RWPE2 (cell line): ENCODE data around the gene ACP2.
A peak's percentile ranks its signal among the peaks of the same experiment; 100 is the strongest.
"Not testable (repeated sequence)": the region's sequence is repeated elsewhere in the genome, so short reads cannot be mapped to it uniquely, and the experiment has no call there.

ENCODE experiments used
- ATAC-seq: fragments of 200-7000 bp; cut with Tn5 transposase; 3 replicates; pipeline ENCODE4 v1.9.1; 2021; ENCODE audit warnings: low read depth
- DNase-seq: peaks from one replicate; pipeline ENCODE4 v3.0.0-alpha.2; 2020; ENCODE audit warnings: low spot score
- H3K27ac ChIP-seq: fragments of 450-650 bp; 2 replicates; pipeline ENCODE4 v1.5.1; 2017; ENCODE audit warnings: mild to moderate bottlenecking; ENCODE audit not compliant: poor library complexity, severe bottlenecking
- H3K27me3 ChIP-seq: fragments of 250-450 bp; sonication (Bioruptor Pico); 2 replicates; pipeline ENCODE4 v1.5.1; 2021; ENCODE audit warnings: mild to moderate bottlenecking, moderate library complexity; ENCODE audit not compliant: insufficient read depth, poor library complexity, severe bottlenecking
- H3K36me3 ChIP-seq: fragments of 250-450 bp; sonication (Bioruptor Pico); 2 replicates; pipeline ENCODE4 v1.5.1; 2020; ENCODE audit warnings: low read depth, mild to moderate bottlenecking, moderate library complexity
- H3K4me1 ChIP-seq: fragments of 250-450 bp; sonication (Bioruptor Pico); 2 replicates; pipeline ENCODE4 v1.5.1; 2021; ENCODE audit warnings: mild to moderate bottlenecking, moderate library complexity; ENCODE audit not compliant: insufficient read depth, poor library complexity, severe bottlenecking
- H3K4me3 ChIP-seq: fragments of 250-450 bp; sonication (Bioruptor Pico); 2 replicates; pipeline ENCODE4 v1.5.1; 2021; ENCODE audit warnings: mild to moderate bottlenecking, moderate library complexity; ENCODE audit not compliant: severe bottlenecking
- H3K9me3 ChIP-seq: fragments of 250-450 bp; sonication (Bioruptor Pico); 2 replicates; pipeline ENCODE4 v1.5.1; 2021; ENCODE audit warnings: mild to moderate bottlenecking, moderate library complexity; ENCODE audit not compliant: severe bottlenecking
- TF ChIP-seq, protein P1 (sequence below): fragments of 450-650 bp; IDR thresholded peaks from one replicate; pipeline ENCODE4 v1.5.1; 2017; ENCODE audit warnings: mild to moderate bottlenecking, moderate library complexity; ENCODE audit not compliant: poor library complexity, severe bottlenecking

The ACP2 gene

DNA sequence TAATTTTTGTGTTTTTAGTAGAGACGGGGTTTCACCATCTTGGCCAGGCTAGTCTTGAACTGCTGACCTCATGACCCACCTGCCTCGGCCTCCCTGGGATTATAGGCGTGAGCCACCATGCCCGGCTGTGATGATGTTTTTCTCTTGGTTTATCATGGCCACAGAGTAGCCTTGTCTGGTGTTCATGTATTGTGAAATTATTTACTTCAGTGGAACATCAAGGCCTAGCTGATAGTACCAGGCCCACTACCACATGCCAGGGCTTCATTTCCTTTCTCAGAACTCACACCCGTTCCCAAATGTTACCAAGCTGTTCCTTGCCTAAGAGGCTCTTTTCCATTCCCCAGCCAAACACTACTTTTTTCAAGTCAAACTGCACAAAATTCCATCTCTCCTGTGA lies 40.0 kb downstream of the ACP2 start:
- Histone ChIP-seq H3K9me3 (no peaks in the 10 kb centered on the region), H3K36me3 (no peaks in the 10 kb centered on the region), H3K4me3 (no peak overlapping the region), H3K27me3 (no peaks in the 10 kb centered on the region), H3K27ac (no peak overlapping the region), H3K4me1 (peaks cover 17% of the 10 kb centered on the region)
- DNase-seq (no peak), ATAC-seq (no peak)
- TF ChIP-seq, protein P1, sequence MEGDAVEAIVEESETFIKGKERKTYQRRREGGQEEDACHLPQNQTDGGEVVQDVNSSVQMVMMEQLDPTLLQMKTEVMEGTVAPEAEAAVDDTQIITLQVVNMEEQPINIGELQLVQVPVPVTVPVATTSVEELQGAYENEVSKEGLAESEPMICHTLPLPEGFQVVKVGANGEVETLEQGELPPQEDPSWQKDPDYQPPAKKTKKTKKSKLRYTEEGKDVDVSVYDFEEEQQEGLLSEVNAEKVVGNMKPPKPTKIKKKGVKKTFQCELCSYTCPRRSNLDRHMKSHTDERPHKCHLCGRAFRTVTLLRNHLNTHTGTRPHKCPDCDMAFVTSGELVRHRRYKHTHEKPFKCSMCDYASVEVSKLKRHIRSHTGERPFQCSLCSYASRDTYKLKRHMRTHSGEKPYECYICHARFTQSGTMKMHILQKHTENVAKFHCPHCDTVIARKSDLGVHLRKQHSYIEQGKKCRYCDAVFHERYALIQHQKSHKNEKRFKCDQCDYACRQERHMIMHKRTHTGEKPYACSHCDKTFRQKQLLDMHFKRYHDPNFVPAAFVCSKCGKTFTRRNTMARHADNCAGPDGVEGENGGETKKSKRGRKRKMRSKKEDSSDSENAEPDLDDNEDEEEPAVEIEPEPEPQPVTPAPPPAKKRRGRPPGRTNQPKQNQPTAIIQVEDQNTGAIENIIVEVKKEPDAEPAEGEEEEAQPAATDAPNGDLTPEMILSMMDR, result no peak

DNA sequence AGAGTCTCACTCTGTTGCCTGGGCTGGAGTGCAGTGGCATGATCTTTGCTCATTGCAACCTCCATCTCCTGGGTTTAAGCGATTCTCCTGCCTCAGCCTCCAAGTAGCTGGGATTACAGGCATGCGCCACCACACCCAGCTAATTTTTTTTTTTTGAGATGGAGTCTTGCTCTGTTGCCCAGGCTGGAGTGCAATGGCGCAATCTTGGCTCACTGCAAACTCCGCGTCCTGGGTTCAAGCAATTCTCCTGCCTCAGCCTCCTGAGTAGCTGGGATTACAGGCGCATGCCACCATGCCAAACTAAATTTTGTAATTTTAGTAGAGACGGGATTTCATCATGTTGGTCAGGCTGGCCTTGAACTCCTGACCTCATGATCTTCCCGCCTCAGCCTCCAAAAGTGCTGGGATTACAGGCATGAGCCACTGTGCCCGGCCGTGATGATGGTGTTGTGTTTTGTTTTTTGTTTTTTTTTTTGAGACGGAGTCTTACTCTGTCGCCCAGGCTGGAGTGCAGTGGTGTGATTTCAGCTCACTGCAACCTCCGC lies 40.5 kb downstream of the ACP2 start:
- not testable (repeated sequence) for H3K27ac ChIP-seq, H3K27me3 ChIP-seq, H3K4me3 ChIP-seq, ATAC-seq, H3K36me3 ChIP-seq, H3K9me3 ChIP-seq, DNase-seq
- peaks cover 17% of the 10 kb centered on the region for H3K4me1 ChIP-seq

DNA sequence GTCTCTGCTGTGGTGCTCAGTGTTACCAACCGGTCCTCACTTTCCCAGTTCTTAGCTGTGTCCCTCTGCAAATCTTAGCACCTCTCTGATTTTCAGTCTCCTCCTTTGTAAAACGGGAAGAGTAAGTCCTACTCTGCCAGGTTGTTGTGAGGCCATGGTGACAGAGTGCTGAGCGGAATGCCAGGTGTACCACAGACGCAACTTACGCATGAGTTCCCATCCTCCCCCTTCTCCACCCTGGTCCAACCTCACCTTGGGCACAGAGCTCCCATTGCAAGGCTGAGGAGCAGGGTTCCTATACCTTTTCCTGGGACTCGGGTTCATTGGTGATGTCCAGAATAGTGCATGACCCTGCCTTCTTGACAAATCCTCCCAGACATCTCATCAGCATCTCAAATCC lies 41.2 kb downstream of the ACP2 start:
- H3K4me3 ChIP-seq, result no peak overlapping the region
- TF ChIP-seq, protein P1, result no peak
- no peak overlapping the region for H3K27ac ChIP-seq
- H3K27me3 ChIP-seq, result no peaks in the 10 kb centered on the region
- H3K9me3 ChIP-seq, result no peaks in the 10 kb centered on the region
- H3K36me3 ChIP-seq, result no peaks in the 10 kb centered on the region
- ATAC-seq (no peak), DNase-seq (no peak)
- H3K4me1 ChIP-seq, result peaks cover 17% of the 10 kb centered on the region

DNA sequence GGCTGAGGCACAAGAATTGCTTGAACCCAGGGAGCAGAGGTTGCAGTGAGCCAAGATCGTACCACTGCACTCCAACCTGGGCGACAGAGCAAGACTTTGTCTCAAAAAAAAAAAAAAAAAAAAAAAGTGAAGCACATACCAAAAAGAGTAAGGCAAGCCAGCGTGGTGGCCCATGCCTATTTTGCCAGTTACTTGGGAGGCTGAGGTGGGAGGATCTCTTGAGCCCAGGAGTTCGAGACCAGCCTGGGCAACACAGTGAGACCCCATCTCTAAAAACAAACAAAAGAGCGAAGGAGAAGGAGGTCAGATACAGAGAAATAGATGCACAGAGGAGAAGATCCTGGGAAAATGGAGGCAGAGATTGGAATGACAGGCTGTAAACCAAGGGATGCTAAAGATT lies 42.0 kb downstream of the ACP2 start:
- not testable (repeated sequence) for DNase-seq, H3K27ac ChIP-seq, H3K36me3 ChIP-seq, H3K27me3 ChIP-seq, ATAC-seq, H3K9me3 ChIP-seq, H3K4me3 ChIP-seq
- peaks cover 17% of the 10 kb centered on the region for H3K4me1 ChIP-seq

DNA sequence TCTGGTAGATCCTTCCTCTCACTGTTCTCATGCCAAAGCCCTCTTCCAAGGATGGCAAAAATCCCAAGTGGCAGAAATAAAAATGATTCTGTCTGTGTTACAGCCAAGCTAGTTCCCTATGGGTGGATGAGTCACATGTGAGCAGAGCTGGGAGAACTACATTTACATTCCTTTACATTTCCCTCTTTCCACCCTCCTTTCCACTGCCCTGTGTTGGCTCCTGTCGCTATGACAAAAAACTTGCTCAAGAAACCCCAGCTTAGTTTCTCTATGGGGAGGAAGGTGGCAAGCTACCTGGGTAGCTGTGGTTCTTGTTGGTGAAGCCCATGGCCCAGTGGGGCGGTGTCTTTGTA lies 44.0 kb downstream of the ACP2 start:
- peak; percentile 96 for ATAC-seq
- H3K4me1 ChIP-seq, result peaks cover 10% of the 10 kb centered on the region
- peak overlapping the region; percentile 47 for H3K27ac ChIP-seq
- TF ChIP-seq, protein P1, result no peak
- no peak for DNase-seq
- H3K36me3 ChIP-seq, result no peaks in the 10 kb centered on the region
- no peaks in the 10 kb centered on the region for H3K9me3 ChIP-seq
- no peaks in the 10 kb centered on the region for H3K27me3 ChIP-seq
- no peak overlapping the region for H3K4me3 ChIP-seq

DNA sequence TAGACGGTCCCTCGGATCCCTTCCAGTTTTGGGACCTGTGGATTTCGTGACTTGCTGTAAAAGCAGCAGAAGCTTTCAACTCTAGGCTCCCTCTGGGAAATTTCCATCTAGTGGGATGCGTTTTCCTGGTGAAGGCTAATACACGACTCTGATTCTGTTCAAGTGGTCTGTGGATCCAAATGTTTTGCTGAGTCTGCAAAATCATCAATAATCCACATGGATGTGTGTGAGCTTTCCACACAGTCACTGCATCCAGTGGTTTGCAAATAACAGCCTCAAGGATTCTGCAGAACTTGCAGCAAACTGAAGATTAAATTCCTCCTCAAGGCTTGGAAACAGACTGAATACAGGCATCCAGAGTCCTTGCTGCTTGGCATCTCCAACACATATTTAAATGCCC lies 46.0 kb downstream of the ACP2 start:
- ATAC-seq, result no peak
- no peak overlapping the region for H3K27ac ChIP-seq
- no peaks in the 10 kb centered on the region for H3K9me3 ChIP-seq
- DNase-seq, result no peak
- no peaks in the 10 kb centered on the region for H3K27me3 ChIP-seq
- no peak overlapping the region for H3K4me3 ChIP-seq
- TF ChIP-seq, protein P1, result no peak
- H3K4me1 ChIP-seq, result peaks cover 9% of the 10 kb centered on the region
- H3K36me3 ChIP-seq, result no peaks in the 10 kb centered on the region
